GM19239 (cell line): Measurements from ENCODE around the gene FARP1.

Experiments
- DNase-seq: peaks from one replicate; pipeline ENCODE4 v3.0.0; 2011; ENCODE audit warnings: low spot score; ENCODE audit not compliant: insufficient read length
- FAIRE-seq: peaks from 2 replicates; lab custom pipeline; 2011; peaks lifted over from hg19 to GRCh38; lab: Jason Lieb, UNC

FARP1 gene

DNA sequence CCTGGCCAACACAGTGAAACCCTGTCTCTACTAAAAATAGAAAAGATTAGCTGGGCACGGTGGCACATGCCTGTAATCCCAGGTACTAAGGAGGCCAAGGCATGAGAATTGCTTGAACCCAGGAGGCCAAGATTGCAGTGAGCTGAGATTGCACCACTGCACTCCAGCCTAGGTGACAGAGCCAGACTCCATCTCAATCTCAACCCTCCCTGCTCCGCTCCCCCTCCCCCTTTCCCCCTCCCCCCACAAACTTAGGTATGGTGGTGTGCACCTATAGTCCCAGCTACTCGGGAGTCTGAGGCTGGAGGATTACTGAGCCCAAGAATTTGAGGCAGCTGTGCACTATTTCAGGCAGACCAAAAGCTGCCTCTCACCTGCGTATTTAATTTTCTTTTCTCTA is 55.8 kb downstream of the FARP1 start:
- FAIRE-seq (no peak), DNase-seq (no peak)

- FAIRE-seq: no peak
- DNase-seq: no peak
These were observed 56.6 kb downstream of the FARP1 start for GRCh38 chr13:98199480-98199879.

- DNase-seq (no peak), FAIRE-seq (no peak)
These were observed 57.5 kb downstream of the FARP1 start for GRCh38 chr13:98200211-98200878.

- DNase-seq (no peak), FAIRE-seq (no peak)
These were observed 58.3 kb downstream of the FARP1 start for GRCh38 chr13:98201189-98201588.

- FAIRE-seq (no peak), DNase-seq (no peak)
These were observed 59.1 kb downstream of the FARP1 start for GRCh38 chr13:98201984-98202383.

- FAIRE-seq (no peak), DNase-seq (no peak)
These were observed 60.9 kb downstream of the FARP1 start for GRCh38 chr13:98203646-98204326.

- FAIRE-seq: no peak
- DNase-seq: no peak
These were observed 61.7 kb downstream of the FARP1 start for GRCh38 chr13:98204546-98204945.

DNA sequence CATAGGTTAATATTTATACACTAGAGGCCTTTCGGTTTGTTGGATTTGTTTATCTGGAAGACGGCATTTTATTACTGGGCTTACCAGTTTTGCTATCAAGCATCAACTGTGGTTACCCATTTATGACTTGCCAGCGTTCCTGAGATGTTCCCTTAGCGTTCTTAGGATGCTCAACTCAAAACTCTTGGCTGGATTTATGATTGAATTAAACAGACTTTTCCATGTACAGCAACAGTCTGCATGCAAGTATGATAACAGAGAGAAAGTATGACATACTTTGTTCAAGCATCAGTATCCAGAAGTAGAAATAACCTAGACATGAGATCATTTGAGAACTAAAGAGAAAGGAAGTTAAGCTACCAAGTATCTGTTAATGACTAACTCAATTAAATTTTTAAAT is 64.1 kb downstream of the FARP1 start:
- no peak for FAIRE-seq
- no peak for DNase-seq

- DNase-seq: no peak
- no peak for FAIRE-seq
These were observed 64.5 kb downstream of the FARP1 start for GRCh38 chr13:98207416-98207815.

GRCh38 chr13:98208606-98209005 is 65.7 kb downstream of the FARP1 start:
- FAIRE-seq: no peak
- no peak for DNase-seq

DNA sequence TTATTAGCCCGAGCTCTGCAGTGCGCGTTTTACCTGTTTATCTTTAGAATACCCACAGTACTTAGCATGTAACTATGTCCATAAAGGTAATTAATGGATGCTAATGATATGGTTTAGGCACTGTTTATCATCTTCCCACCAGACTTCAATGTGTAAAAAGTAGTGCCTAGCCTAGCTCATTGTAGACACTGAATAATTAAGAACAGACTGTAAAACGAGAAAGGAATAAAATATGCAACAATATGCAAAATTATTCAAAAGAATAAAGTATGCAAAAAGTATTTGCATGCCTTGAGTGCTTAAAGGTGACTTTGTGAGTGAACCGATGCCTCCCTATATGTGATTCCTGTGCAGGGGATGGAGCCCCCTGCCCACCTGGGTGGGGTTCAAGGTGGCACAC is 69.9 kb downstream of the FARP1 start:
- no peak for DNase-seq
- no peak for FAIRE-seq

DNA sequence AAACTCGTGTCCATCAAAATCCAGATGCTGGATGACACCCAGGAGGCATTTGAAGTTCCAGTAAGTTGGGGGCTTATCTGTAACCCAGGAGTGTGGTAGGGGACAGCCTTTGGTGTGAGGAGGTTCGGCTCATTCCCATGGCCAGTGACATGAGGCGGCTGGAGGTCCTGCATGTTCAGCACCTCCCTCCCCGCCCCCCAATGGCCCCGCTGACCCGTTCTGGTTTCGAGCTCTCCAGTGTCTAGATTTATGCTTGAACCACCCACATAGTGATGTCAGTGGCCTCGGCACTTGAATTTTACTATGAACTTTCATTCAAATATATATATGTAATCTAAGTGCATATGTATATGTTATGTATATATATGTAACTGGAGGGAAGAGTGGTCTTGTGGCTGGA is 70.5 kb downstream of the FARP1 start:
- DNase-seq: no peak
- no peak for FAIRE-seq

- FAIRE-seq (no peak), DNase-seq (no peak)
These were observed 71.2 kb downstream of the FARP1 start for GRCh38 chr13:98214008-98214643.

GRCh38 chr13:98214707-98215106 is 71.8 kb downstream of the FARP1 start:
- DNase-seq: no peak
- no peak for FAIRE-seq

- FAIRE-seq: no peak
These were observed 72.6 kb downstream of the FARP1 start for GRCh38 chr13:98215508-98215907.

GRCh38 chr13:98216135-98216565 is 73.3 kb downstream of the FARP1 start:
- DNase-seq (no peak), FAIRE-seq (no peak)

More at GRCh38 chr13:98215508-98215907, 72.6 kb downstream of the FARP1 start:
- DNase-seq: no peak

GRCh38 chr13:98216711-98217285 is 73.9 kb downstream of the FARP1 start:
- FAIRE-seq (no peak), DNase-seq (no peak)

- no peak for DNase-seq
- FAIRE-seq: no peak
These were observed 74.7 kb downstream of the FARP1 start for GRCh38 chr13:98217597-98217996.

DNA sequence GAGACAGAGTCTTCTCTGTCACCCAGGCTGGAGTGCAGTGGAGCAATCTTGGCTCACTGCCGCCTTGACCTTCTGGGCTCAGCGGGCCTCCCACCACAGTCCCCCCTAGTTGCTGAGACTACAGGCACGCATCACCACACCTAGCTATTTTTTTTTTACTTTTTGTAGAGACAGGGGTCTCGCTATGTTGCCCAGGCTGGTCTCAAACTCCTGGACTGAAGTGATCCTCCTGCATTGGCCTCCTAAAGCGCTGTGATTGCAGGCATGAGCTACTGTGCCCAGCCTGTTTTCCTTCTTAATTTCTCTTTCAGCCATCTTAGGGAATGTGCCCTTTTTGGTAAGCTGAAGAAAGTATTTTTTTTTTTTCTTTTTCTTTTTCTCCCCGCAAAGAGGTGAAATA is 76.8 kb downstream of the FARP1 start:
- DNase-seq (no peak), FAIRE-seq (no peak)

DNA sequence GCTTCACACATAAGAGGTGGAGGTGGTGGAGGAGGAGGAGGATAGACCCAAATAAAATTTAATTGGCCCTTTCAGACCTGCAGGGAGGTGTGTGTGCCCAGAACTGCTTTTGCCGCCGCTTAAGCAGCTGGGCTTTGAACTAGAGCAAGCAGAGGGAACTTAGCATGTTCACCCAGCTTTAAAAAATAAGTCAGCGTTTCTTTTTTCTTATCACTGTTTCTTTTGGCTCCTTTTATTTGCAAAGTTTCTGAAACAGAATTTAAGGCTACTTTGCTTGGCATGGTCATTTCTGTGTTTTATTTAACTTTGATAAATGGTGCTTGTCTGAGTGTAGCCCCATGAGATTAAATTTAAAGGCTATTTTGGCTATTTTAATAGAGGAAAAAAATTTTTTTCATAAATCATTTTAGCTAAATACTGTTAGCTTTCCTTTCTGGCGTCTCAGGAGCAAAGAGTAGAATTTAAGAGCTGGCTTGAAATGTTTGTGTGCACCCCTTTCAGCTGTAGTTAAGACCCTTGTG is 77.4 kb downstream of the FARP1 start:
- DNase-seq: no peak
- FAIRE-seq: no peak

DNA sequence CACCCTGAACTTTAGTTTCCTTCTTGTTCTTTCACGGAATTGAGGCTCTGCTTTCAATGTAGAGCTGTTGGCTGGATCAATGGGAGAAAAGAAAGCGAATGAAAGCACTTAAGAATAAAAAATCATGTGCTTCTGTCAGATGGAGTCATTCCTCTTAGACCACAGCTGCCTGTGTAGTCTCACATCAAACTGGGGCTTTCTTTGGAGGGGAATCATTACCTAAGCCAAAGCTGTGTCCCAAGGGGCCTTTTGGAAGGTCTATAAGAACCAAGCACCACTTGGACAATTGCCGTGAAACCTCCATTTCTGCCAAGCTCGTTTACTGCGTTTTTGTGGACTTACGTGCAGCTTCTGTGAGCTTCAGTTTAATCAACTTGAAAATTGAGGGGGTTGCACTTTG is 78.3 kb downstream of the FARP1 start:
- DNase-seq (no peak), FAIRE-seq (no peak)
